Mesenchymal stem cell (in vitro differentiated cells and primary cell): ENCODE data around the gene DNAH14.

Experiments
- DNase-seq: peaks from one replicate; pipeline ENCODE4 v3.0.0-alpha.2; 2013
- H2AFZ ChIP-seq: one replicate; pipeline ENCODE4 v1.6.1; 2013; ENCODE audit warnings: low read depth, mild to moderate bottlenecking, control low read depth, inconsistent platforms, low read length, moderate library complexity
- H2AK5ac ChIP-seq: 2 replicates; pipeline ENCODE4 v1.6.1; 2013; ENCODE audit warnings: low read length, moderate library complexity, mild to moderate bottlenecking, inconsistent platforms; ENCODE audit not compliant: severe bottlenecking
- H2BK120ac ChIP-seq: one replicate; pipeline ENCODE4 v1.6.1; 2013; ENCODE audit warnings: low read depth, mild to moderate bottlenecking, inconsistent platforms, low read length, moderate library complexity
- H2BK12ac ChIP-seq, 2 experiments: one replicate each; pipeline ENCODE4 v1.6.1; 2013; ENCODE audit warnings: inconsistent platforms in 2 of 2, low read length in 2 of 2, mild to moderate bottlenecking in 2 of 2, moderate library complexity in 2 of 2, control low read depth in 1 of 2
- H2BK15ac ChIP-seq: one replicate; pipeline ENCODE4 v1.6.1; 2013; ENCODE audit warnings: mild to moderate bottlenecking, low read depth, inconsistent platforms; ENCODE audit not compliant: poor library complexity, severe bottlenecking
- H2BK5ac ChIP-seq: 2 replicates; pipeline ENCODE4 v1.6.1; 2013; ENCODE audit warnings: low read depth, mild to moderate bottlenecking, low read length, control low read depth, inconsistent platforms; ENCODE audit not compliant: poor library complexity, severe bottlenecking
- H3K14ac ChIP-seq, 2 experiments: one replicate each; pipeline ENCODE4 v1.6.1; 2013; ENCODE audit warnings: inconsistent platforms in 2 of 2, low read length in 2 of 2, control low read depth in 1 of 2, mild to moderate bottlenecking in 1 of 2, moderate library complexity in 1 of 2
- H3K18ac ChIP-seq, 2 experiments: one replicate each; pipeline ENCODE4 v1.6.1; 2013; ENCODE audit warnings: inconsistent platforms in 2 of 2, low read length in 2 of 2, control low read depth in 1 of 2, low read depth in 1 of 2, mild to moderate bottlenecking in 1 of 2
- H3K23ac ChIP-seq, 2 experiments: one replicate each; pipeline ENCODE4 v1.6.1; 2013; ENCODE audit warnings: inconsistent platforms in 2 of 2, low read length in 2 of 2, mild to moderate bottlenecking in 2 of 2, moderate library complexity in 2 of 2, control low read depth in 1 of 2
- H3K27ac ChIP-seq: 2 replicates; pipeline ENCODE4 v1.5.1; 2013; ENCODE audit warnings: mild to moderate bottlenecking, moderate library complexity, low read length, control low read depth, inconsistent platforms; ENCODE audit not compliant: poor library complexity, severe bottlenecking
- H3K27me3 ChIP-seq, 2 experiments: 2 replicates each; pipeline versions ENCODE4 v1.6.1 to v1.7.0; 2013; ENCODE audit warnings: low read length in 2 of 2, mild to moderate bottlenecking in 2 of 2, moderate library complexity in 2 of 2, control low read depth in 1 of 2, inconsistent platforms in 1 of 2; ENCODE audit not compliant: control insufficient read depth in 1 of 2, insufficient read depth in 1 of 2
- H3K36me3 ChIP-seq, 2 experiments: 2 replicates each; pipeline versions ENCODE4 v1.6.1 to v1.7.0; 2013; ENCODE audit warnings: low read length in 2 of 2, control low read depth in 1 of 2, inconsistent platforms in 1 of 2, low read depth in 1 of 2, mild to moderate bottlenecking in 1 of 2; ENCODE audit not compliant: insufficient read depth in 2 of 2, control insufficient read depth in 1 of 2
- H3K4ac ChIP-seq, 2 experiments: one replicate each; pipeline ENCODE4 v1.6.1; 2013; ENCODE audit warnings: inconsistent platforms in 2 of 2, low read length in 2 of 2, mild to moderate bottlenecking in 2 of 2, moderate library complexity in 2 of 2, control low read depth in 1 of 2, low read depth in 1 of 2
- H3K4me1 ChIP-seq: 2 replicates; pipeline ENCODE4 v1.6.1; 2013; ENCODE audit warnings: low read depth, low read length, control low read depth; ENCODE audit not compliant: control insufficient read depth, insufficient read depth
- H3K4me2 ChIP-seq: 2 replicates; pipeline ENCODE4 v1.6.1; 2013; ENCODE audit warnings: low read length, mild to moderate bottlenecking, inconsistent platforms; ENCODE audit not compliant: poor library complexity, severe bottlenecking
- H3K4me3 ChIP-seq, 2 experiments: 2 replicates each; pipeline versions ENCODE4 v1.5.1 to v1.7.0; 2013; ENCODE audit warnings: low read length in 2 of 2, mild to moderate bottlenecking in 2 of 2, control low read depth in 1 of 2, low read depth in 1 of 2; ENCODE audit not compliant: insufficient read depth in 1 of 2
- H3K79me1 ChIP-seq: replicated peaks from 2 replicates; pipeline ENCODE4 v1.6.1; 2013; ENCODE audit warnings: mild to moderate bottlenecking, control low read depth, low read length, inconsistent platforms; ENCODE audit not compliant: poor library complexity, severe bottlenecking
- H3K9ac ChIP-seq: 2 replicates; pipeline ENCODE4 v1.7.0; 2013; ENCODE audit warnings: mild to moderate bottlenecking, low read length, moderate library complexity
- H3K9me3 ChIP-seq: 2 replicates; pipeline ENCODE4 v1.7.0; 2013; ENCODE audit warnings: mild to moderate bottlenecking, low read length; ENCODE audit not compliant: control insufficient read depth
- H4K8ac ChIP-seq: one replicate; pipeline ENCODE4 v1.6.1; 2013; ENCODE audit warnings: inconsistent platforms, mild to moderate bottlenecking, low read length, moderate library complexity
- H4K91ac ChIP-seq: one replicate; pipeline ENCODE4 v1.6.1; 2013; ENCODE audit warnings: mild to moderate bottlenecking, low read length, inconsistent platforms
- WGBS: methylation state at CpG from one replicate; pipeline ENCODE4 v1.1.7; 2013; ENCODE audit warnings: mixed read lengths; 5-methylcytosine and 5-hydroxymethylcytosine counted together

Gene DNAH14

GRCh38 chr1:225349826-225350225, 420.4 kb downstream of the DNAH14 start:
- H2BK12ac ChIP-seq: no peak overlapping the region
- no peak overlapping the region for H3K4ac ChIP-seq
- H4K91ac ChIP-seq: no peak overlapping the region
- no peak overlapping the region for H2BK15ac ChIP-seq
- H3K18ac ChIP-seq: no peak overlapping the region
- no peak overlapping the region for H2AK5ac ChIP-seq
- no peak overlapping the region for H4K8ac ChIP-seq
- H3K27ac ChIP-seq: no peak overlapping the region
- H3K23ac ChIP-seq: no peak overlapping the region
- DNase-seq: no peak
- H2BK120ac ChIP-seq: no peak overlapping the region
- no peaks in the 10 kb centered on the region for H3K4me1 ChIP-seq
- H2BK5ac ChIP-seq: no peak overlapping the region
- 94% methylated on average over 2 of the region's 2 CpGs for WGBS
- no peaks in the 10 kb centered on the region for H3K27me3 ChIP-seq
- H3K14ac ChIP-seq: no peak overlapping the region
- H3K4me3 ChIP-seq: no peak overlapping the region
- H3K9ac ChIP-seq: no peak overlapping the region
- H3K9me3 ChIP-seq: no peaks in the 10 kb centered on the region
- H3K79me1 ChIP-seq: no peaks in the 10 kb centered on the region
- no peak overlapping the region for H3K4me2 ChIP-seq
- H3K36me3 ChIP-seq: no peaks in the 10 kb centered on the region
- H2AFZ ChIP-seq: no peak overlapping the region

- Histone ChIP-seq H3K18ac (no peak overlapping the region), H3K4me2 (no peak overlapping the region), H2BK15ac (no peak overlapping the region), H4K8ac (no peak overlapping the region), H3K9ac (no peak overlapping the region), H2BK12ac (no peak overlapping the region), H3K36me3 (no peaks in the 10 kb centered on the region), H2AK5ac (no peak overlapping the region), H3K79me1 (no peaks in the 10 kb centered on the region), H4K91ac (no peak overlapping the region), H3K27ac (no peak overlapping the region), H2AFZ (no peak overlapping the region), H3K4me3 (no peak overlapping the region), H2BK120ac (no peak overlapping the region), H3K23ac (no peak overlapping the region), H3K4me1 (no peaks in the 10 kb centered on the region), H2BK5ac (no peak overlapping the region), H3K4ac (no peak overlapping the region), H3K27me3 (no peaks in the 10 kb centered on the region), H3K9me3 (no peaks in the 10 kb centered on the region), H3K14ac (no peak overlapping the region)
- no peak for DNase-seq
Measured at GRCh38 chr1:225350872-225351271, 421.4 kb downstream of the DNAH14 start.

GRCh38 chr1:225354906-225355305, 425.4 kb downstream of the DNAH14 start:
- Histone ChIP-seq H4K91ac (no peak overlapping the region), H3K23ac (no peak overlapping the region), H3K9me3 (no peaks in the 10 kb centered on the region), H3K36me3 (no peaks in the 10 kb centered on the region), H2BK120ac (no peak overlapping the region), H2AFZ (no peak overlapping the region), H3K27me3 (no peaks in the 10 kb centered on the region), H3K79me1 (no peaks in the 10 kb centered on the region), H3K27ac (no peak overlapping the region), H2AK5ac (no peak overlapping the region), H3K18ac (no peak overlapping the region), H2BK15ac (no peak overlapping the region), H3K9ac (no peak overlapping the region), H2BK12ac (no peak overlapping the region), H3K4ac (no peak overlapping the region), H4K8ac (no peak overlapping the region), H3K14ac (no peak overlapping the region), H3K4me3 (no peak overlapping the region), H3K4me2 (no peak overlapping the region), H3K4me1 (no peaks in the 10 kb centered on the region), H2BK5ac (no peak overlapping the region)
- peak; percentile 53 for DNase-seq
- 69% methylated on average over 3 of the region's 3 CpGs for WGBS

- WGBS: 100% methylated on average over 1 of the region's 1 CpG
- H3K14ac ChIP-seq: no peak overlapping the region
- no peak overlapping the region for H4K8ac ChIP-seq
- H3K4me3 ChIP-seq: no peak overlapping the region
- no peak overlapping the region for H3K4me2 ChIP-seq
- H2BK15ac ChIP-seq: no peak overlapping the region
- H3K36me3 ChIP-seq: no peaks in the 10 kb centered on the region
- H2AFZ ChIP-seq: no peak overlapping the region
- H3K9me3 ChIP-seq: no peaks in the 10 kb centered on the region
- no peak overlapping the region for H2BK120ac ChIP-seq
- no peak overlapping the region for H2BK12ac ChIP-seq
- H3K9ac ChIP-seq: no peak overlapping the region
- no peaks in the 10 kb centered on the region for H3K79me1 ChIP-seq
- H2BK5ac ChIP-seq: no peak overlapping the region
- H4K91ac ChIP-seq: no peak overlapping the region
- no peak overlapping the region for H3K23ac ChIP-seq
- DNase-seq: no peak
- H3K4me1 ChIP-seq: no peaks in the 10 kb centered on the region
- H3K4ac ChIP-seq: no peak overlapping the region
- no peaks in the 10 kb centered on the region for H3K27me3 ChIP-seq
- H3K18ac ChIP-seq: no peak overlapping the region
- H2AK5ac ChIP-seq: no peak overlapping the region
- H3K27ac ChIP-seq: no peak overlapping the region
Measured at GRCh38 chr1:225355863-225356262, 426.4 kb downstream of the DNAH14 start.
